Coronary artery (tissue), 2 donors: ENCODE results near the gene CARMIL3.

Experiments
- DNase-seq: peaks from one replicate; pipeline ENCODE4 v3.0.0-alpha.2; 2017; ENCODE audit warnings: low spot score
- H3K27ac ChIP-seq, 2 donors: fragments of 200-600 bp; sonication (generic); one replicate each; pipeline ENCODE4 v1.5.1; 2016 to 2019
- H3K4me3 ChIP-seq: fragments of 200-600 bp; sonication (generic); 2 replicates; pipeline ENCODE4 v1.5.1; 2016; ENCODE audit warnings: mild to moderate bottlenecking, moderate library complexity
- CTCF ChIP-seq: fragments of 200-600 bp; sonication (generic); IDR thresholded peaks from one replicate; pipeline ENCODE4 v1.5.1; 2019; ENCODE audit warnings: antibody characterized with exemption

The CARMIL3 gene

GRCh38 chr14:24059841-24060388, 8.1 kb downstream of the CARMIL3 start:
- H3K27ac ChIP-seq: no peak overlapping the region
- TF ChIP-seq CTCF: no peak
- H3K4me3 ChIP-seq: no peak overlapping the region
- DNase-seq: no peak

- H3K4me3 ChIP-seq: no peak overlapping the region
- DNase-seq: no peak
- no peak overlapping the region for H3K27ac ChIP-seq
- no peak for TF ChIP-seq CTCF
Measured at GRCh38 chr14:24060443-24060842, 8.6 kb downstream of the CARMIL3 start.

GRCh38 chr14:24060984-24061913, 9.4 kb downstream of the CARMIL3 start:
- no peak overlapping the region for H3K27ac ChIP-seq
- DNase-seq: no peak
- H3K4me3 ChIP-seq: no peak overlapping the region
- TF ChIP-seq CTCF: no peak

- no peak for TF ChIP-seq CTCF
- no peak overlapping the region for H3K27ac ChIP-seq
- H3K4me3 ChIP-seq: no peak overlapping the region
- no peak for DNase-seq
Measured at GRCh38 chr14:24062216-24062980, 10.6 kb downstream of the CARMIL3 start.

GRCh38 chr14:24063263-24063836, 11.5 kb downstream of the CARMIL3 start:
- DNase-seq: no peak
- TF ChIP-seq CTCF: no peak
- H3K27ac ChIP-seq: no peak overlapping the region
- no peak overlapping the region for H3K4me3 ChIP-seq

- DNase-seq: no peak
- no peak overlapping the region for H3K27ac ChIP-seq
- H3K4me3 ChIP-seq: no peak overlapping the region
- no peak for TF ChIP-seq CTCF
Measured at GRCh38 chr14:24064091-24064795, 12.4 kb downstream of the CARMIL3 start.
